Endothelial cell of umbilical vein (primary cell): Measurements from ENCODE around the gene SEMA3G. TPM values are rescaled to one million over a fixed set of nuclear protein-coding genes. Genes with fewer than 3 reads are reported as not detected.

Source experiments
- BruUV-seq: library from RNA; stranded (reverse); fragments of 400-500 nt; replicated peaks from 2 replicates; lab custom pipeline; 2021; lab: Mats Ljungman, UMichigan
- CTCF ChIA-PET: fragments of 300-600, 350-600 bp; sonication (Branson Sonifier 250); formaldehyde crosslinking; loops from one replicate; lab custom pipeline; 2021; ENCODE audit warnings: antibody characterized with exemption, inconsistent platforms; lab: Charles Lee
- POLR2A ChIA-PET: fragments of 300-600, 350-600 bp; sonication (Branson Sonifier 250); formaldehyde crosslinking; loops from one replicate; lab custom pipeline; 2021; ENCODE audit warnings: antibody characterized with exemption, inconsistent platforms; lab: Charles Lee
- DNase-seq: peaks from one replicate; pipeline ENCODE4 v3.0.0-alpha.2; 2011; ENCODE audit warnings: low read depth, low spot score
- FAIRE-seq: peaks from 2 replicates; lab custom pipeline; 2011; peaks lifted over from hg19 to GRCh38; lab: Jason Lieb, UNC
- H2AFZ ChIP-seq: 2 replicates; pipeline ENCODE4 v1.6.0; 2012; ENCODE audit warnings: low read depth, low read length, control low read depth, inconsistent platforms
- H3K27ac ChIP-seq: 2 replicates; pipeline ENCODE4 v1.5.1; 2011; ENCODE audit warnings: low read depth, mild to moderate bottlenecking, control low read depth, low read length, moderate library complexity; ENCODE audit not compliant: insufficient read depth
- H3K27me3 ChIP-seq, 2 experiments: 2 replicates each; pipeline versions ENCODE4 v1.6.0 to v1.6.1; 2011; ENCODE audit warnings: low read length in 2 of 2, mixed read lengths in 1 of 2; ENCODE audit not compliant: control insufficient read depth in 2 of 2, insufficient read depth in 2 of 2
- H3K36me3 ChIP-seq, 2 experiments: 2 replicates in 1 of 2; 3 replicates in 1 of 2; pipeline ENCODE4 v1.5.1; 2011; ENCODE audit warnings: low read length in 2 of 2, mild to moderate bottlenecking in 1 of 2, moderate library complexity in 1 of 2; ENCODE audit not compliant: control insufficient read depth in 2 of 2, insufficient read depth in 2 of 2; ENCODE audit errors: extremely low read depth in 1 of 2
- H3K4me1 ChIP-seq: 3 replicates; pipeline ENCODE4 v1.5.1; 2011; ENCODE audit warnings: mild to moderate bottlenecking, low read length; ENCODE audit not compliant: control insufficient read depth, insufficient read depth; ENCODE audit errors: extremely low read depth
- H3K4me2 ChIP-seq: 2 replicates; pipeline ENCODE4 v1.6.1; 2011; ENCODE audit warnings: low read length, control low read depth, mixed read lengths; ENCODE audit not compliant: insufficient read depth
- H3K4me3 ChIP-seq, 3 experiments: fragments of 200-600 bp in 1 of 3; sonication (generic), shearing (Covaris generic) in 1 of 3; replicated peaks in 1 of 3; 2 replicates each; pipeline ENCODE4 v1.5.1; 2011 to 2016; ENCODE audit warnings: control low read depth in 3 of 3, low read length in 3 of 3, mild to moderate bottlenecking in 2 of 3, inconsistent platforms in 1 of 3, low read depth in 1 of 3, moderate library complexity in 1 of 3; ENCODE audit not compliant: insufficient read depth in 1 of 3
- H3K79me2 ChIP-seq: 2 replicates; pipeline ENCODE4 v1.6.0; 2012; ENCODE audit warnings: low read length, inconsistent platforms; ENCODE audit not compliant: control insufficient read depth, insufficient read depth
- H3K9ac ChIP-seq: replicated peaks from 2 replicates; pipeline ENCODE3; 2011; ENCODE audit warnings: low read length, control low read depth; ENCODE audit not compliant: insufficient read depth; ENCODE audit errors: extremely low read depth
- H3K9me1 ChIP-seq: replicated peaks from 3 replicates; pipeline ENCODE4 v1.6.0; 2011; ENCODE audit warnings: mild to moderate bottlenecking, low read length; ENCODE audit not compliant: control insufficient read depth, insufficient read depth; ENCODE audit errors: extremely low read depth
- H3K9me3 ChIP-seq: replicated peaks from 2 replicates; pipeline ENCODE4 v1.5.1; 2012; ENCODE audit warnings: low read length, inconsistent platforms; ENCODE audit not compliant: control insufficient read depth, insufficient read depth
- H4K20me1 ChIP-seq: replicated peaks from 2 replicates; pipeline ENCODE3; 2011; ENCODE audit warnings: mild to moderate bottlenecking, low read length; ENCODE audit not compliant: control insufficient read depth, insufficient read depth; ENCODE audit errors: extremely low read depth
- EZH2 ChIP-seq: IDR thresholded peaks from 2 replicates; pipeline ENCODE4 v1.6.1; 2012; ENCODE audit warnings: borderline replicate concordance, low read depth, mild to moderate bottlenecking, moderate library complexity, low read length, inconsistent platforms; ENCODE audit not compliant: severe bottlenecking
- FOS ChIP-seq: IDR thresholded peaks from 2 replicates; pipeline ENCODE4 v1.6.1; 2011; ENCODE audit warnings: mild to moderate bottlenecking, low read length, moderate library complexity, borderline replicate concordance; ENCODE audit not compliant: insufficient read depth
- GATA2 ChIP-seq: IDR thresholded peaks from 2 replicates; pipeline ENCODE4 v1.7.0; 2011; ENCODE audit warnings: low read depth, mild to moderate bottlenecking, moderate library complexity, mixed read lengths, low read length; ENCODE audit not compliant: insufficient read length, insufficient read depth
- JUN ChIP-seq: IDR thresholded peaks from 2 replicates; pipeline ENCODE4 v1.6.1; 2011; ENCODE audit warnings: borderline replicate concordance, low read depth; ENCODE audit not compliant: insufficient read length, insufficient read depth
- MYC ChIP-seq: IDR thresholded peaks from one replicate; pipeline ENCODE4 v1.6.1; 2011; ENCODE audit warnings: mild to moderate bottlenecking, low read depth, low read length
- POLR2A ChIP-seq: IDR thresholded peaks from 2 replicates; pipeline ENCODE4 v1.6.1; 2012; ENCODE audit warnings: low read depth, mild to moderate bottlenecking, control low read depth, low read length
- POLR2AphosphoS5 ChIP-seq: IDR thresholded peaks from 2 replicates; pipeline ENCODE4 v1.6.1; 2012; ENCODE audit warnings: low read depth, mild to moderate bottlenecking, control low read depth, low read length, moderate library complexity; ENCODE audit not compliant: insufficient read depth
- dilution Hi-C: fragments of 300-500 bp; cut with MboI; formaldehyde crosslinking; loops from one replicate; pipeline ENCODE4 v1.15.0; 2019; ENCODE audit warnings: low sequenced_read_pairs; ENCODE audit not compliant: extremely low pct_ligation_motif_present
- intact Hi-C: fragments of 100-400 bp; cut with micrococcal nuclease; formaldehyde crosslinking; loops from one replicate; pipeline ENCODE4 v1.10.0; 2022
- polyA plus RNA-seq, 4 experiments: library from polyadenylated mRNA; depleted of rRNA in 3 of 4; stranded (reverse) in 3 of 4; unstranded in 1 of 4; fragments of >200 nt; gene quantifications; 2 replicates each; pipeline versions ENCODE4 v1.2.1 to v1.2.3, GENCODE V29; 2011 to 2012; ENCODE audit warnings: missing spikeins in 1 of 4
- total RNA-seq: library from RNA; stranded (reverse); gene quantifications from 2 replicates; pipeline ENCODE4 v1.2.3, GENCODE V29; 2021
- TF ChIP-seq, protein P1 (sequence below), 2 donors: IDR thresholded peaks; 1 replicate in 1 of 2; 2 replicates in 1 of 2; pipeline ENCODE4 v1.5.1; 2011; ENCODE audit warnings: low read length in 2 of 2, mild to moderate bottlenecking in 2 of 2, moderate library complexity in 2 of 2, control low read depth in 1 of 2, inconsistent platforms in 1 of 2, low read depth in 1 of 2; ENCODE audit not compliant: insufficient read depth in 1 of 2; ENCODE audit errors: extremely low read depth in 1 of 2
- TF ChIP-seq, protein P2 (sequence below): IDR thresholded peaks from 2 replicates; pipeline ENCODE4 v1.6.1; 2011; ENCODE audit not compliant: insufficient read depth, insufficient read length

Gene SEMA3G
- total and polyA plus RNA-seq, 2 donors (not counting 3 experiments of a cell fraction or from before 2014, with no cell fraction given), result 22.6 to 27.9 TPM

DNA sequence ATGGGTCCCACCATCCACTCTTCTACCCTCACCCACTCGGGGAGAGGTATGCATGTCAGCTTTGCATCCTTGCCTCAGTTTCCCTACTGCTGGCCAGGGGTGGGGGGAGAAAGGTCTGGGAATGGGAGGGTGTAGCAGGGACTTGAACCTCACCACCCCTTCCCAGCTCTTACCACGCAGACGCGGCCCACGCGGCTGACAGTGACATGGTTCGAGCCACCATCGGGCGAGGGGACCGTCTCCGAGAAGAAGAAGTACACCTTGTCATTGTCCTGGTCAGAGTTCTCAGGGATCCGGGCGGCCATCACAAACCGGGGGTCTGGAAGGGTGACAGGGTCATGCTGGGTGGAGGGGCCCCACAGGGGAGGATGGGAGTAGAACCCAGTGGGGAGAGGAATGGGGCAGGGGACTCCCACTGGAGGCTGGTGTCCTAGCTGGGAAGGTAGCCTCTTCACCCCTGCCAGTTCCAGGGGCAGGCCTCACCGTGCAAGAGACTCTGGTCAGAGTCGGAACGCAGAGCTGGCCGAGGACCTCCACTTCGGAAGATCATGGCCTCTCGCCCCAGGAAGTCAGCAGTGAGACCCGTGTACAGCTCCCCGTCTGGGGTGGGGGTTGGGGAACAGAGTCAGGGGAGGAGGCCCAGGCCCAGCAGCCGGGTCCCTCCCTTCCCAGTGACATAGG, 3.7 kb downstream of the SEMA3G start:
- no TSS peak for BruUV-seq
- ChIA-PET POLR2A (no interaction called here), CTCF (interaction anchor here (0.7 to 1.4 kb wide), 2 partner anchors 8 to 14 kb away, joined by 3 to 4 read pairs; no protein-coding TSS in a partner anchor)
- Histone ChIP-seq H3K79me2 (no peaks in the 10 kb centered on the region), H3K4me1 (no peaks in the 10 kb centered on the region), H3K4me3 (no peak overlapping the region), H3K9ac (no peak overlapping the region), H4K20me1 (no peaks in the 10 kb centered on the region), H3K36me3 (peaks cover 0 to 18% of the 10 kb centered on the region in 2 experiments), H3K9me3 (no peaks in the 10 kb centered on the region), H3K27me3 (no peaks in the 10 kb centered on the region), H3K9me1 (no peaks in the 10 kb centered on the region), H2AFZ (no peak overlapping the region), H3K27ac (no peak overlapping the region), H3K4me2 (no peak overlapping the region)
- intact Hi-C loops, result no loop called here
- dilution Hi-C loops, result no loop called here
- DNase-seq, result no peak
- TF ChIP-seq, protein P1, sequence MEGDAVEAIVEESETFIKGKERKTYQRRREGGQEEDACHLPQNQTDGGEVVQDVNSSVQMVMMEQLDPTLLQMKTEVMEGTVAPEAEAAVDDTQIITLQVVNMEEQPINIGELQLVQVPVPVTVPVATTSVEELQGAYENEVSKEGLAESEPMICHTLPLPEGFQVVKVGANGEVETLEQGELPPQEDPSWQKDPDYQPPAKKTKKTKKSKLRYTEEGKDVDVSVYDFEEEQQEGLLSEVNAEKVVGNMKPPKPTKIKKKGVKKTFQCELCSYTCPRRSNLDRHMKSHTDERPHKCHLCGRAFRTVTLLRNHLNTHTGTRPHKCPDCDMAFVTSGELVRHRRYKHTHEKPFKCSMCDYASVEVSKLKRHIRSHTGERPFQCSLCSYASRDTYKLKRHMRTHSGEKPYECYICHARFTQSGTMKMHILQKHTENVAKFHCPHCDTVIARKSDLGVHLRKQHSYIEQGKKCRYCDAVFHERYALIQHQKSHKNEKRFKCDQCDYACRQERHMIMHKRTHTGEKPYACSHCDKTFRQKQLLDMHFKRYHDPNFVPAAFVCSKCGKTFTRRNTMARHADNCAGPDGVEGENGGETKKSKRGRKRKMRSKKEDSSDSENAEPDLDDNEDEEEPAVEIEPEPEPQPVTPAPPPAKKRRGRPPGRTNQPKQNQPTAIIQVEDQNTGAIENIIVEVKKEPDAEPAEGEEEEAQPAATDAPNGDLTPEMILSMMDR (IDR thresholded peaks at IDR 0.05; ENCODE audit: extremely low read depth in 1 of 2, insufficient read depth in 1 of 2, low read depth in 1 of 2, low read length in 2 of 2), result no peak
- TF ChIP-seq POLR2A (no peak), POLR2AphosphoS5 (no peak), MYC (no peak), GATA2 (no peak), JUN (no peak), FOS (no peak), EZH2 (no peak)
- TF ChIP-seq, protein P2, sequence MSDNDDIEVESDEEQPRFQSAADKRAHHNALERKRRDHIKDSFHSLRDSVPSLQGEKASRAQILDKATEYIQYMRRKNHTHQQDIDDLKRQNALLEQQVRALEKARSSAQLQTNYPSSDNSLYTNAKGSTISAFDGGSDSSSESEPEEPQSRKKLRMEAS, result no peak
- no peak for FAIRE-seq
